HUDEP-2 (cell line): ENCODE measurements around the gene IRAK1.
A peak's percentile ranks its signal among the peaks of the same experiment; 100 is the strongest.

Experiments used
- DNase-seq, 76 experiments: peaks; one replicate each; lab custom pipeline; 2025; ENCODE audit not compliant: unreplicated experiment in 76 of 76; lab: John Stamatoyannopoulos, UW

Gene IRAK1

GRCh38 chrX:154022108-154022507, 2.4 kb upstream of the IRAK1 start:
- no peak for DNase-seq

- DNase-seq: peak in 3 of 76 experiments; percentile 16 to 32 (median 19)
Measured at GRCh38 chrX:154021131-154021611, 1.5 kb upstream of the IRAK1 start.

- peak in 1 of 76 experiments; percentile 39 for DNase-seq
Measured at GRCh38 chrX:154020536-154021115, 924 bp upstream of the IRAK1 start.

GRCh38 chrX:154019061-154019621, 561 bp downstream of the IRAK1 start:
- DNase-seq: peak in 3 of 76 experiments; percentile 13 to 33 (median 19)

- DNase-seq: peak in 4 of 76 experiments; percentile 6 to 33 (median 14)
Measured at GRCh38 chrX:154018518-154019060, 1.1 kb downstream of the IRAK1 start.

- DNase-seq: no peak
Measured at GRCh38 chrX:154017766-154018517, 1.8 kb downstream of the IRAK1 start.

- DNase-seq: no peak
Measured at GRCh38 chrX:154016366-154017076, 3.2 kb downstream of the IRAK1 start.

GRCh38 chrX:154015581-154016264, 4.0 kb downstream of the IRAK1 start:
- DNase-seq: no peak

GRCh38 chrX:154014429-154015380, 5.0 kb downstream of the IRAK1 start:
- DNase-seq: no peak

GRCh38 chrX:154013614-154014360, 5.9 kb downstream of the IRAK1 start:
- DNase-seq: peak in 15 of 76 experiments; percentile 1 to 24 (median 13)

GRCh38 chrX:154013001-154013421, 6.7 kb downstream of the IRAK1 start:
- DNase-seq: no peak

GRCh38 chrX:154012336-154012991, 7.2 kb downstream of the IRAK1 start:
- DNase-seq: no peak

- no peak for DNase-seq
Measured at GRCh38 chrX:154011376-154012335, 8.0 kb downstream of the IRAK1 start.

- DNase-seq: no peak
Measured at GRCh38 chrX:154010330-154011087, 9.2 kb downstream of the IRAK1 start.

- DNase-seq: no peak
Measured at GRCh38 chrX:154008521-154008920, 11.2 kb downstream of the IRAK1 start.

- no peak for DNase-seq
Measured at GRCh38 chrX:154006947-154007346, 12.8 kb downstream of the IRAK1 start.
